NCI-H2107 treated with DMSO at 0.1 percent for 48 hours (cell line): ENCODE measurements around the gene NRXN3.
A peak's percentile ranks its signal among the peaks of the same experiment; 100 is the strongest.
"Not testable (repeated sequence)": the region's sequence is repeated elsewhere in the genome, so short reads cannot be mapped to it uniquely, and the experiment has no call there.

Experiments
- DNase-seq: peaks from one replicate; lab custom pipeline; 2025; ENCODE audit not compliant: unreplicated experiment; lab: John Stamatoyannopoulos, UW

The NRXN3 gene

GRCh38 chr14:78399316-78399889 is 229.2 kb downstream of the NRXN3 start:
- no peak for DNase-seq

- no peak for DNase-seq
These were observed 231.7 kb downstream of the NRXN3 start for GRCh38 chr14:78401866-78402265.

- no peak for DNase-seq
These were observed 233.2 kb downstream of the NRXN3 start for GRCh38 chr14:78403278-78403815.

- no peak for DNase-seq
These were observed 235.1 kb downstream of the NRXN3 start for GRCh38 chr14:78405079-78405856.

GRCh38 chr14:78412475-78412874 is 242.3 kb downstream of the NRXN3 start:
- DNase-seq: peak; percentile 78

GRCh38 chr14:78414172-78414571 is 244.0 kb downstream of the NRXN3 start:
- DNase-seq: no peak

- no peak for DNase-seq
These were observed 247.4 kb downstream of the NRXN3 start for GRCh38 chr14:78417532-78417931.

- no peak for DNase-seq
These were observed 254.1 kb downstream of the NRXN3 start for GRCh38 chr14:78424311-78424710.

- no peak for DNase-seq
These were observed 255.2 kb downstream of the NRXN3 start for GRCh38 chr14:78425330-78425729.

GRCh38 chr14:78425782-78426181 is 255.6 kb downstream of the NRXN3 start:
- DNase-seq: no peak

GRCh38 chr14:78432046-78432445 is 261.9 kb downstream of the NRXN3 start:
- DNase-seq: no peak

- not testable (repeated sequence) for DNase-seq
These were observed 267.3 kb downstream of the NRXN3 start for GRCh38 chr14:78437448-78437847.

- DNase-seq: no peak
These were observed 270.3 kb downstream of the NRXN3 start for GRCh38 chr14:78440356-78440894.

GRCh38 chr14:78443834-78444233 is 273.7 kb downstream of the NRXN3 start:
- no peak for DNase-seq

- DNase-seq: no peak
These were observed 275.1 kb downstream of the NRXN3 start for GRCh38 chr14:78445275-78445674.

GRCh38 chr14:78446807-78447206 is 276.6 kb downstream of the NRXN3 start:
- no peak for DNase-seq

- DNase-seq: peak; percentile 74
These were observed 278.3 kb downstream of the NRXN3 start for GRCh38 chr14:78448164-78449094.

- no peak for DNase-seq
These were observed 280.6 kb downstream of the NRXN3 start for GRCh38 chr14:78450669-78451318.

GRCh38 chr14:78451319-78451695 is 281.1 kb downstream of the NRXN3 start:
- DNase-seq: no peak

- DNase-seq: no peak
These were observed 285.8 kb downstream of the NRXN3 start for GRCh38 chr14:78455896-78456435.
